HS-5 (cell line): ENCODE measurements around the gene GJC1.
A peak's percentile ranks its signal among the peaks of the same experiment; 100 is the strongest.
"Not testable (repeated sequence)": the region's sequence is repeated elsewhere in the genome, so short reads cannot be mapped to it uniquely, and the experiment has no call there.

Experiments
- DNase-seq: peaks from one replicate; pipeline ENCODE4 v3.0.0-alpha.2; 2012; ENCODE audit warnings: low read depth

The GJC1 gene

DNA sequence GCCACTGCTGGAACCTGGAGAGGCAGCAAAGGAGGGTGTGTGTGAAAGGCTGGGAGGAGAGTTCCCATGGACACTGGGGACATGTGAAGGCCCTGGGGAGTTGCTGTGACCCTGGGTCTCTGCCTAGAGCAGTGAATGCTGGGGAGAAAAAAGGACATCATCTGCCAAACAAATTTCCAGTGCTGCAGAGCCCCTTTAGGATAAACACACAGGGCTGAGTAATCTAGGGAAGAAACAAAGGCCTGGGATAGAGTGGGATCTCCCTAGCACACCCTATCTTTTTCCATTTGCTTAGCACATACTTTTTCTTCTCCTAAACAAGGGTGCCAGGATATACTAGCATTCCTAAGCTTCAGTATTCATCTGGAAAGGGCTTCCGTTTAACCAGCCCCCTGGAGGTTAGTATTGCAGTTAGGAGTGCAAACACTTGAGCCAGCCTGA is 14.3 kb upstream of the GJC1 start:
- no peak for DNase-seq

DNA sequence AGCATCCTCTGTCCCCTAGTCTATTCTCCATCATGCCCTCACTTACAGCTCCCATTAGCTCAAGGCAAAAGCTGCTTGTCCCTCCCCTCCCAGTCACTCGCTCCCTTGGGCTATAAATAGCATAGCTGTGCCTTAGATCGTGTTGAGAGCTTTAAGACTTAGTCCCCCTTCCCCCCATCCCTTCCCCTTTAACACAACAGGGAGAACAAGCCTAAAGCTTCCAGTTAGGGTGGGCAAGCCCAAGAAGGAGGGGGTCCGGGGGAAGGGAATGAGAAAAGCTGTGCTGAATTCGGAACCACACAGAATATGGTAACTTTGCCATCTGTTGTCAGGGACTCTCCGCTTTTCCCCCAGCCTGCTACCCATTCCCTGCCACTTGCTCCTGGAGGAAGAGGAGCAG is 12.7 kb upstream of the GJC1 start:
- DNase-seq = no peak

DNA sequence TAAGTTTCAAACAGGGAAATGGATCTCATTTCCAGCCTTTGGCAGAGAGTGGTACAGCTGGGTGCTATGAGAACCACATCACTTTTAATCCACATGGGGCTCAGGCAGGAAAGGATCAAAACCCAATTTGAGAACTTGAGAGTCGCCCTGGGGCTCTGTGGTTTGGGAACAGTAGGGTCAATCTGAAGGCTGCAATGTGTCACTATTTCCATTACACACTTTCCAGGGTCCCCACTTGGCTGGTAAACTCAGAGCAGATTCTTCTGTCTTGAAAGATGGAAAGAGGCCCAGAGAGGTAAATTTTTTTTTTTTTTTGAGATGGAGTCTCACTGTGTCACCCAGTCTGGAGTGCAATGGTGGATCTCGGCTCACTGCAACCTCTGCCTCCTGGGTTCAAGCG is 10.8 kb upstream of the GJC1 start:
- no peak for DNase-seq

DNA sequence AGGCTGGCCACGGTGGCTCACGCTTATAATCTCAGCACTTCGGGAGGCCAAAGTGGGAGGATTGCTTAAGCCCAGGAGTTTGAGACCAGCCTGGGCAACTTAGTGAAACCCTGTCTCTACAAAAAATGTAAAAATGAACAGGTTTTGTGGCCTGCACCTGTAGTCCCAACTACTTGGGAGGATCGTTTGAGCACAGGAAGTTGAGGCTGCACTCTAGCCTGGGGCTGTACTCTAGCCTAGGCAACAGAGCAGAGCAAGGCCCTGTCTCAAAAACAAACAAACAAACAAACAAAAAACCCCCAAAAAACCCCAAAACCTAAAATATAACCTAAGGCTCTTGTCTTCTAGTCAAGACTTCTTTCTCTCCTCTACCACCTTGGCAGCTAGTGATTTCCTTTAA is 10.2 kb upstream of the GJC1 start:
- no peak for DNase-seq

DNA sequence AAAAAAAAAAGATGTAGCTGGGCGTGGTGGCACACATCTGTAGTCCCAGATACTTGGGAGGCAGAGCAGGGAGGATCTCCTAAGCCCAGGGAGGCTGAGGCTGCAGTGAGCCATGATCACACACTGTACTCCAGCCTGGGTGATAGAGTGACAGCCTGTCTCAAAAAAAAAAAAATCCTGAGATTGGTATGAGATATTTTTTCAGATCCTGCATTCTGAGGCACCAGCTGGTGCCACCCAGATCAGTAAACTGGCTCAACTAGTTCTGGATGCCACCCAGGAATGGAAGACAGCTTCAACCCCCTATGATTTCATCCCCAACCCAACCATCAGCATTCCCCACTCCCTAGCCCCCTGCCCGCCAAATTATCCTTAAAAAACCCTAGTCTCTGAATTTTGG is 7.1 kb upstream of the GJC1 start:
- DNase-seq = no peak

DNA sequence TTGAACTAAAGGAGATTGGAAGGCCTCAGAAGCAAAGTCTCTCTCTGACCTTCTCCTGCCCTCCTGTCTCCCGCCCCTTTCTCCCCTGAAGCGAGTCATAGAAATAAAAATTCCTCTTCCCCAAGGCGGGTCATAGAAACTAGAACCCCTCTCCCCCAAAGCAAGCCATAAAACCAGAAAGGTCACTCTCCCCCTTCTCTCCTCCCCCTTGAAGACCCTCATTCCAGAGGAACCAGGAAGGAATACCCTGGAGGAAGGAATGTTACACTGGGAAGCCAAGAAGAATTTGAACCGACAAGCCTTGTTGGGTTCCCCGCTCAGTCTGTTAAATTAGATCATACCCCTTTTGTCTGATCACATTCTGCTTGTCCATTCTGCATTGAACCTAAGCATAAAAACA is 2.7 kb upstream of the GJC1 start:
- DNase-seq = no peak

DNA sequence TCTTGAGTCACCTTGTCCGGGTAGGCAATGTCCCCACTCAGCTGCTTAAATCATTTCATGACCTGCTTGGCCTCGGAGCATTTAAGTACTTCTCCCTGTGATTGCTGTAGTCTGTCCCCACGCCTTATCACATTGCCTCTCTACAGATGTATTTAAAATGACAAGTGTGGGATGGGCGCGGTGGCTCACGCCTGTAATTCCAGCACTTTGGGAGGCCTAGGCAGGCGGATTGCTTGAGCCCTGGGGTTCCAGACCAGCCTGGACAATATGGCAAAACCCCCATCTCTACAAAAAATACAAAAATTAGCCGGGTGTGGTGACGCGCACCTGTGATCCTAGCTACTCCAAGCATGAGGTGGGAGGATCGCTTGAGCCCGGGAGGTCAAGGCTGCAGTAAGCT is 1.3 kb upstream of the GJC1 start:
- DNase-seq = no peak

DNA sequence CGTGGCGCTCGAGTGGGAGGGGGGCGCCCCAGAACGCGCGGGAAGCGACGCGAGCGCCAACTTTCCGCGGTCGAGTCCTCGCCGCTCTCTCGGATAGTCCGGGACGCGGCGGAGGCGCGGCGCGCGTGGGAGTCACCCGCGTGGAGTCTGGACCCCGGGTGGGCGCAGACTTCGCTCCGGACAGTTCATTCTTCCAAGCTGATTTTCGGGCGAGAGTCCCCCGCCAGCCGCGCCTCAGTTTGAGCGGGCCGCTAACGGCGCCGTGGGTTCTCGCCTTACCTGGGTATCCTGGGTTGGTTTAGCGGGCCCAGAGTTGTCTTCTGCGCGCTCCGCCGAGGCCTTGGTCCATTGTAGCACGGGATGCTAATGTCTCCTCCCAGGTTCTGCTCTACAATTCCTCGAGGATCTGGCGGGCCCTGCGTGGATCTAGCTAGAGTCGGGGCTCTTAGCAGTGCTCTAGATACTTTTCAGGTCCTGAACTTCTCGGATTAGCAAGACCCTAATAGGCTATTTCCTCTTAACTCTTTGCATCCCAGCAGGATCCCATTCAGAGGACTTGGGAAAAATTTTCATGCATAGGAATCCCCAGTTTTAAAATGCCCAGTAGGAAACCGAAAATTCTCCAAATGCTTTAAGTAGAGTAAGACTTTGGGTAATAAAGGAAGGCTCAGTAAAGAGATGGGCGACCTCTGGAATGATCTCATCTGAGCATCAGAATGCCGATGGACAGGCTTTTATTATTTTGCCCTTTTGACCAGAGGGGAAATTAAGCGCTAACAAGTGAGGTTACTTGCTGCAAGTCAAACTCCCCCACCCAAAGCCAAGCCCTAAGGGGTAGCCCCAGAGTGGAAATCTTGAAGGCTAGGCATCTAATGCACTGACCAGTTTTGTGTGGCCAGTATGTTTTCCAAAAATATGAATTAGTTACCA is 537 bp upstream of the GJC1 start:
- DNase-seq = no peak

DNA sequence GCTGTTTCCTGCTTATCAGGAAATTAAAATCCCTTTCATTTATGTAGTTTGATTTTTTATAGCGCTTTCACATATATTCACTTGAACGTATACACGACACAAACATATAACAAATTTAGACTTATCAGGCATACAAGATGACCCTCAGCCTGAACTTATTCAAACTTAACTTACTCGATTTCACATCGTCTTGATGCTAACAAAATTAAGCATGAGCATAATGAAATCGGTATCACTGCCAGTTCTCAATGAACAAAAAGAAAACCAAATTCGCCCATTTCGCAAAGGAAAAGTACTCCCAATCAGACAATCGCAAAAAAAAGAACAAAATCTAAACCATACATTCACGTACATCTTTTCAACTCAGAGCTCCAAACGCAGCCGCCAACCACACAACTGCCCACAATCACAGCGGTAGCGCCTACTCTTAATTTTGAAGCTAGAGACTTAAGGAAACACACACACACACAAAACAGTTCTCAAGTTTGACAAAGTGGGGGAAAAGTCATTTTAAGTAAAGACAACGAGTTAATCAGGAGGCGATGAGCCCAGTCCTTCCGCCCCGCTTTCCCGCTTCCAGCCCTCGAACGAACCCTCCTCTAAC is 1.1 kb downstream of the GJC1 start:
- DNase-seq = no peak

DNA sequence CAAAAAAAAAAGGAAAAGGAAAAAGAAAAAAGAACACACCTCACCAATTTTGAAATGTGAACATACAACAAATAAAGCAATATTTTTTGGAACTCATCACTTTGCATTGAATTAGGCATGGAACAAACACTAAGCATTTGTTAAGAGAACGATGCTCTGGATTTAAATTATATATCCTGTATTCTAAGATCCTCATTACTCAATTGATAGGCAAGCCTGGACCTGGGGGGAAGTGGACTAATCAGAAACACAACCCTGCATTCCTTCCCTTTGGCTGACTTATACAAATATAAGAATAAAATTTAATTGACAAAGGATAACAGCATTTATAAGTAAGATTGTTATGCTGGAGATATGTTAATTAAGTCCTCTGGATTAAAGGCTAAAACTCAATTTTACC is 2.2 kb downstream of the GJC1 start:
- no peak for DNase-seq

DNA sequence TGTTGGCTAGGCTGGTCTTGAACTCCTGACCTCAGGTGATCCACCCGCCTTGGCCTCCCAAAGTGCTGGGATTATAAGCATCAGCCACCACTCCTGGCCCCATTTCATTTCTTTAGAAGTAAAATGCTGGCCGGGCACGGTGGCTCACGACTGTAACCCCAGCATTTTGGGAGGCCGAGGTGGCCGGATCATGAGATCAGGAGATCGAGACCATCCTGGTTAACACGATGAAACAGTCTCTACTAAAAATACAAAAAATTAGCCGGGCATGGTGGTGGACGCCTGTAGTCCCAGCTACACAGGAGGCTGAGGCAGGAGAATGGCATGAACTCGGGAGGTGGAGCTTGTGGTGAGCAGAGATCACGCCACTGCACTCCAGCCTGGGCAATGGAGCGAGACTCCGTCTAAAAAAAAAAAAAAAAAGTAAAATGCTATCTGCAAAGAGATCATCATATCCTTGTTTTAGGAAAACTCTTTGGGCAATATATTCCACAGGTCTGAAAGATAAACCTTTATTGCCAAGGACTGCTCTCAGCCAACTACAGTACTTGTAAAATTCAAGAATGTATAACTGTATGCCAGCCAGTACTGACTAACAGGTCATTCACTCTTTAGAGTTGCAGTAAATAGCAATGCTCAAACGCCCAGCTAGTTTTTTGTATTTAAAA is 3.8 kb downstream of the GJC1 start:
- no peak for DNase-seq

DNA sequence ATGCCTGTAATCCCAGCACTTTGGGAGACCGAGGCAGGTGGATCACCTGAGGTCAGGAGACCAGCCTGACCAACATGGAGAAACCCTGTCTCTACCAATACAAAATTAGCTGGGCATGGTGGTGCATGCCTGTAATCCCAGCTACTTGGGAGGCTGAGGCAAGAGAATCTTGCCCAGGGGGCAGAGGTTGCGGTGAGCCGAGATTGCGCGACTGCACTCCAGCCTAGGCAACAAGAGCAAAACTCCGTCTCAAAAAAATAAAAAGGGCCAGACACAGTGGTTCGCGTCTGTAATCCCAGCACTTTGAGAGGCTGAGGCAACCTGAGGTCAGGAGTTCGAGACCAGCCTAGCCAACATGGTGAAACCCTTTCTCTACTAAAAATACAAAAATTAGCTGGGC is 4.9 kb downstream of the GJC1 start:
- DNase-seq = not testable (repeated sequence)

DNA sequence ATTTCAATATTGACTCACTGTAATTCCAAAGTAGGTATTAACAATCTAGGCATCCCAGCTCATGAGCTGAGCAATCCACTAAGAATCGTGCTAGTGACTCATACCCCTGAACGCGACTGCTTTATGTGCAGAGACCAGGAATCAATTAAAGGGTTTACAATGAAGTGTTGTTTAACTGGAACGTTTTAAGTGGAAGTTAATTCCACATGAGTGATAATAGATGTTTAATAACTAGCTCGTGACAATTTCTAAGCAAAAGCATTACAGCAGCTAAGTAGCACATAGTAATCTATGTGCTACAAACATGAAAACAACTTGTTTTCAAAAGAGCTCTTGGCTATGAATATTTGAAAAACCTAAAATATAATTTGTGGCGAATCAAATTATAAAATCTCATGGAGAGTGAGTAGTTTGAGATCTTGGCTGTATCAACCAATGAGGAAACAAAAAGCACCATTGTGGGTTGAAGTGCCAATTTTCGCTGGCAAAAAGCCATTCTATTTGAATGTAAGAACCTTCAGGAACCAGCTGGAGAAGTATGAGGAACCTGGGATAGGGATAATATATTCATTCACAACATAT is 9.4 kb downstream of the GJC1 start:
- peak; percentile 94 for DNase-seq

DNA sequence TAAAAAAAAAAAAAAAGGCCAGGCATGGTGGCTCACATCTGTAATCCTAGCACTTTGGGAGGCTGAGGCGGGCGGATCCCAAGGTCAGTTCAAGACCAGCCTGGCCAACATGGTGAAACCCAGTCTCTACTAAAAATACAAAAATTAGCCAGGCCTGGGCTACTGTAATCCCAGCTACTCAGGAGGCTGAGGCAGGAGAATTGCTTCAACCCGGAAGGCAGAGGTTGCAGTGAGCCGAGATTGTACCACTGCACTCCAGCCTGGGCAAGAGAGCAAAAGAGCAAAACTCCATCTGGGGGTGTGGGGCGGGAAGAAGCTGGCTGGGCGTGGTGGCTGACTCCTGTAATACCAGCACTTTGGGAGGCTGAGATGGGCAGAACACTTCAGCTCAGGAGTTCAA is 11.6 kb downstream of the GJC1 start:
- DNase-seq = not testable (repeated sequence)

DNA sequence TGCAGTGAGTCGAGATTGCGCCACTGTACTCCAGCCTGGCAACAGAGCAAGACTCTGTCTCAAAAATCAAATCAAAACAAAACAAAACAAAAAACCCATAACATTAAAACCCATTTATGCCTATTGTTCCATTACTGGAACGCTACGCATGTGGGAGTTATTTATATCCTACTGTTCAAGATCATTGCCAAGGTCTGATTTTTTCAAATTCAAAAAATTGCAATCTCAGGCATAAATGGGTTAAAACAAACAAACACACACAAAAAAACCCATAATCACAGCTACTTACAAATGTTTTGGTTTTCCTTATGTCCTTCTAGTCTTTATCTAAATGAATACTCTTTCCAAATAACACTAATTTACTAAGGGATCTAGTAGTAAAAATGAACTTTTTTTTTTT is 17.8 kb downstream of the GJC1 start:
- no peak for DNase-seq

DNA sequence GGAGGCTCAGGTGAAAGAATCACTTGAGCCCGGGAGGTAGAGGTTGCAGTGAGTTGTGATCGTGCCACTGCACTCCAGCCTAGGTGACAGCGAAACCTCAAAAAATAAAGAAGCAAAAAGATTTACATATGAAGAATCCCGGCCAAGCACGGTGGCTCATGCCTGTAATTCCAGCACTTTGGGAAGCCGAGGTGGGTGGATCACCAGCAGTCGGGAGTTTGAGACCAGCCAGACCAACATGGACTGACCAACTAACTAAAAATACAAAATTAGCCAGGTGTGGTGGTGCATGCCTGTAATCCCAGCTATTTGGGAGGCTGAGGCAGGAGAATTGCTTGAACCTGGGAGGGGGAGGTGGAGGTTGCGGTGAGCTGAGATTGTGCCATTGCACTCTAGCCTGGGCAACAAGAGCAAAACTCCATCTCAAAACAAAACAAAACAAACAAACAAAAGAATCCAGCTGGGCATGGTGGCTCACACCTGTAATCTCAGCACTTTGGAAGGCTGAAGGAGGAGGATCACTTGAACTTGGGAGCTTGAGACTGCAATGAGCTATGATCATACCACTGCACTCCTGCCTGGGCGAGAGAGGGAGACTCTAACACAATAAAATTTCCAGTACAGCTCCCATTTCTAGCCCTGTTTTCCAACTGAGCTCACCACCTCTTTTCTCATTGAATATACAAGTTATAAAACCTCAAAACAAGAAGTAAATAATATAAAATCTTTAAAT is 21.3 kb downstream of the GJC1 start:
- DNase-seq = not testable (repeated sequence)

DNA sequence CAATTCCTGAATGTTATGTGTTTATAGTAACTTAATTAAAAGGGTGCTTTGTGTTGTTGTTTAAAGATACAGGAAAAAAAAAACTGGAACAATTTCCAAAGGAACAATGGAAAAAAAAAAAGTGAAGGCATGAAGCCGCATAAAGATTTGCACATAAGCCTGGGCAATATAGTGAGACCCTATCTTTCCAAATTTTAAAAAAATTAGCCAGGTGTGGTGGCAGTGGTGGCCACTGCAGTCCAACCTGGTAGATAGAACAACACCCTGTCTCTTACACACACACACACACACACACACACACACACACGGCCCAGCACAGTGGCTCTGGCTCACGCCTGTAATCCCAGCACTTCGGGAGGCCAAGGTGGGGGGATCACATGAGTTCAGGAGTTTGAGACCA is 21.9 kb downstream of the GJC1 start:
- DNase-seq = no peak

DNA sequence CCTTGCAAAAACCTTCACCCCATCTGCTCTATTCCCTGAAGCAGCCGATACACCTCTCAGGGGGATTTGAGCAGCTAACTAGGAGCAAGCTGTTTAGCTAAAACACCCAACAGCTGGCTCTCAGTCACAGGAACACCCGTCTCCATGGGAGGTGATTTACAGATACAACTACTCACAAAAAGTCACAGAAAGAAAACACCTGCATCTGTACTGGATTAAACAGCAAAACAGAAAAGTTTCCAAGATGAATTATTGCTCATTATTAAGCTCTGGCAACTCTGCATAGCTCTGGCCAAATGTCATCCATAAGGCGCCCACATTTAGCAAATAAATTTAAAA is 22.3 kb downstream of the GJC1 start:
- no peak for DNase-seq

DNA sequence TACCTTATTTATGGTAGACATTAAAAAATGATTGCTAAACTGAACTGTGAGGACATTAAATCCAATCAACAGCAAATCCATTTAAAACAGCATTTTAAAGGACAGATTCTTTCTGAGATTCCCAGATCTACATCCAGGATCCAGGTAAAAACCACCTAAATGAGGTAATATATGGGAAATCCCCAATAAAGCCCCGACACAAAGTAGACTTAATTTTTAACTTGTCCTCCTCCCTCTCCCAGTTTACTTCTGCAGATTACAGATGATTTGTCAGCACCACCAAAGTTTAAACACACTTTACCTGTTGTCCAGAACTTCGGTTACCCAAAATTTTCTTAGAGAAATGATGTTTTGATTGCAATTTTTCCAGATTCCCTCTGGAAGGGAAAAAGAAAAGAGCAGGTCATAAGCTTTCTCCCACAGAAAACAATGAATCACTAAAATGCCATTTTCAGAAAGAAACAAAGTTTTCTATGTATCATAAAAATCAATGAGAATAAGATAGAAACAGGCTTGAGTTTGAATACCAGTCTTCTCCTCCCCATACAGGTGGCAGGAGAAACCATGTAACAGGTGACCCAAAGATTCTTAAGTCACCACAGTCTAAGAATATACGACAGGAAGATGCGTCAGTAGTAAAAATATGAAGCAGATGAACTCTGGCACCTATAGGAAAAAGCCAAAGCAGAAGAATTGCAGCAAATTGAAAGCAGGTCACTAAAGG is 22.8 kb downstream of the GJC1 start:
- no peak for DNase-seq

DNA sequence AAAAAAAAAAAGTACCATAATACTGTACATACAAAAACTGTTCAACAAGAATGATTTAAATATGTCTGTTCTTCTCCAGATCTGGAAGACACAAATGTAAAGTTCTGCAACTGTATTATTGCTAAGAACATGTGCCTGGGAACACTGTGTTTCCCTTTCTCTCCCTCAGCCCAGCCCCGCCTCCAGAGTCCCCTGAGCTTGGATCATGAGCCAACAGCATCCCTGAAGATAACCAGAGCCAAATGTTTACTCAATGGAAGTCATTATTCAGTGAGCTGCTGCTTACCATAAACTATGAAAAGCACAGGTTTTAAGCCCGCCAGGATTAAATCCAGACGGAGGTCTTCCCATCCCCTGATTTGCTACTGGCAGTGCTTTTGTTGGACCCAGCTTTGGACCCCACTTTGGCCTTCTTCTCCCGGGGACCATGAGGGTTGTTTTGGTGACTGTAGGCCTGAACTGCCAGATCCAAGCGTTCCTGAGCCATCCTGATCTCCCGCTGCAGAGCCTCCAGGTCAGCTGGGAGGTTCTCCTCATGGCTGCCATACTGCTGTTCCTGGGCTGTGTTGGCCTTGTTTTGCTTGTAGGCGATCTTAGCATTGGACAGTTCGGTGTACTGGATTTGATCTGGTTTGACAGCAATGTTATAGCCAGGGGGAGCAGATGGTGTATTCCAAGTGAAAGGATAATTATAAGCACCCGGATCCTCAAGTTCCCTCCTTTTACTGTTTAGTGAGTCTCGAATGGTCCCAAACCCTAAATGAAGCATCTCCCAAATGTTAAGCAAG is 25.6 kb downstream of the GJC1 start:
- no peak for DNase-seq

DNA sequence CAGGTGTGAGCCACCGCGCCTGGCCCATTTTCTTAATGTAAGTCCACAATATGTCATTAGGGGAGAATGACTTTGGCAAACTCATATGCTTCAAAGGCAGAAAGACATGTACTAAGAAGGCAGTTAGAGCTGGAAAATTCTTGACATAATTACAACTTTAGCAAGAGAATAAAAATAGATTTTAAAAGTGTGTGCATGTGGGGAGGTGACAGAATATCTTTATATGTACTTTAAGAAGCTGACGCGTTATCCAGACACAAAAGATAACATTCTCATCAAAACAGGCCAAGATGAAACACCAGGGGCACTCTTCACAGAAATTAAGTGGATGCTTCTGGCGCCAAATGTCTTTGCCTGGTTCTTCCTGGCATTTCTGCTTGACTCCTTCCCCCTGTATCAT is 28.2 kb downstream of the GJC1 start:
- DNase-seq = no peak
